Testis (tissue), 3 donors: ENCODE measurements around the gene ZNF784. TPM values are rescaled to one million over a fixed set of nuclear protein-coding genes. Genes with fewer than 3 reads are reported as not detected.
A peak's percentile ranks its signal among the peaks of the same experiment; 100 is the strongest.

Experiments
- DNase-seq: peaks from one replicate; pipeline ENCODE4 v3.0.0-alpha.2; 2019
- H3K27ac ChIP-seq, 2 donors: fragments of 200-600 bp; sonication (generic); one replicate each; pipeline ENCODE4 v1.5.1; 2019
- H3K27me3 ChIP-seq: fragments of 200-600 bp; sonication (generic); one replicate; pipeline ENCODE4 v1.5.1; 2019
- H3K36me3 ChIP-seq: fragments of 200-600 bp; sonication (generic); one replicate; pipeline ENCODE4 v1.5.1; 2017; ENCODE audit warnings: low read depth; ENCODE audit errors: missing control alignments
- H3K4me1 ChIP-seq: fragments of 200-600 bp; sonication (generic); one replicate; pipeline ENCODE4 v1.5.1; 2019
- H3K4me3 ChIP-seq, 2 donors: fragments of 200-600 bp; sonication (generic); one replicate each; pipeline ENCODE4 v1.5.1; 2017 to 2019
- H3K9me3 ChIP-seq: fragments of 200-600 bp; sonication (generic); one replicate; pipeline ENCODE4 v1.5.1; 2017
- CTCF ChIP-seq, 3 experiments: fragments of 450-650 bp in 2 of 3; fragments of 200-600 bp in 1 of 3; sonication (generic) in 1 of 3; IDR thresholded peaks; one replicate each; pipeline ENCODE4 v1.5.1; 2016 to 2019; ENCODE audit warnings: antibody characterized with exemption in 3 of 3, mild to moderate bottlenecking in 2 of 3, moderate library complexity in 1 of 3
- POLR2A ChIP-seq: fragments of 450-650 bp; IDR thresholded peaks from one replicate; pipeline ENCODE4 v1.6.1; 2017; ENCODE audit warnings: antibody characterized with exemption, mild to moderate bottlenecking, moderate library complexity
- WGBS, 2 donors: methylation state at CpG; one replicate each; pipeline ENCODE4 v1.1.5; 2018; 5-methylcytosine and 5-hydroxymethylcytosine counted together
- intact Hi-C: fragments of 100-400 bp; cut with DNase I; formaldehyde crosslinking; loops from one replicate; pipeline ENCODE4 v1.15.1; 2023; ENCODE audit warnings: low total_unique reads
- polyA plus RNA-seq: library from polyadenylated mRNA; stranded (reverse); fragments of 350-450 nt; fragmentation: Illumina TruSeq; extraction: RNeasy Lipid Tissue Mini Kit (QIAGEN cat#74804); gene quantifications from one replicate; pipeline ENCODE4 v1.2.3, GENCODE V29; 2014; ENCODE audit warnings: low read depth, low replicate concordance; ENCODE audit not compliant: insufficient read depth
- total RNA-seq, 2 donors: library from RNA; depleted of rRNA; stranded (reverse); fragments of >200 nt; gene quantifications; one replicate each; pipeline ENCODE4 v1.2.3, GENCODE V29; 2016

ZNF784 gene
- total and polyA plus RNA-seq, 3 donors from 2014 or later: 6.6 to 13.0 (median 10.3) TPM

DNA sequence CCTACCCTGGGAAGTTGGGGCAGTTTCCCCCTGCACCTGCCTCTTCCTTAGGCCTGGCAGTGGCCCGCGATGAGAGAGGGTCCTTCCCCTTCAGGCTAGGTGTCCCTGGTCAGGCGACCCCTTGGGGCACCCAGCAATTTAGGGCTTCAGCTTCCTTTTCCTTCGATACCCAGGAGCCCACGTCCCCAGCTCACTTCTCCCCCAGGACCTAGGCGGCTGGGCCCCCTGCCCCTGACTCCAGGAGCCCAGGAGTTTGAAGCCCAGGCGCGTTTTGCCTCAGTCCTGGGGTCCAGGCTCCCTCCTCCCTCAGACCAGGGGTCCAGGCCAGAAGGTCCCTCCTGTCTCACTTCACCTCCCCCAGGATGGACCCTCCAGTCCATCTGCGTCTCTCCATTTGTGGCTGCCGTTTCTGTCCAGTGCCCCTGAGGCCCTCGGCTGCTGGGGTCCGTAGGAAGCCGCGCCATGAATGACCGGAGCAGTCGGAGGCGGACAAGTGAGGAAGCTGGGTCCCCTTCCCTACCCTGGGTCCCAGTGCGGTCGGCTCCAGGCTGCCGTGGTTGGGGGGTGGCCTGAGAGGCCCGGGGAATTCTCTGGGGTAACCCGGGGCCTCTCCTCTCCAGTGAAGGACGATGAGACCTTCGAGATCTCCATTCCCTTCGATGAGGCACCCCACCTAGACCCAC, 24.4 kb upstream of the ZNF784 start:
- WGBS, 2 donors: 0 to 10% methylated on average over 4 to 25 of the region's 25 CpGs
- Histone ChIP-seq H3K36me3 (no peaks in the 10 kb centered on the region), H3K27ac (peak overlapping the region; percentile 76 to 95), H3K27me3 (no peaks in the 10 kb centered on the region), H3K4me3 (peak overlapping the region; percentile 79 to 86), H3K9me3 (no peaks in the 10 kb centered on the region), H3K4me1 (peaks cover 18% of the 10 kb centered on the region)
- TF ChIP-seq CTCF (IDR thresholded peaks at IDR 0.05) (no peak), POLR2A (no peak)
- no peak for DNase-seq
- intact Hi-C loops: no loop called here

DNA sequence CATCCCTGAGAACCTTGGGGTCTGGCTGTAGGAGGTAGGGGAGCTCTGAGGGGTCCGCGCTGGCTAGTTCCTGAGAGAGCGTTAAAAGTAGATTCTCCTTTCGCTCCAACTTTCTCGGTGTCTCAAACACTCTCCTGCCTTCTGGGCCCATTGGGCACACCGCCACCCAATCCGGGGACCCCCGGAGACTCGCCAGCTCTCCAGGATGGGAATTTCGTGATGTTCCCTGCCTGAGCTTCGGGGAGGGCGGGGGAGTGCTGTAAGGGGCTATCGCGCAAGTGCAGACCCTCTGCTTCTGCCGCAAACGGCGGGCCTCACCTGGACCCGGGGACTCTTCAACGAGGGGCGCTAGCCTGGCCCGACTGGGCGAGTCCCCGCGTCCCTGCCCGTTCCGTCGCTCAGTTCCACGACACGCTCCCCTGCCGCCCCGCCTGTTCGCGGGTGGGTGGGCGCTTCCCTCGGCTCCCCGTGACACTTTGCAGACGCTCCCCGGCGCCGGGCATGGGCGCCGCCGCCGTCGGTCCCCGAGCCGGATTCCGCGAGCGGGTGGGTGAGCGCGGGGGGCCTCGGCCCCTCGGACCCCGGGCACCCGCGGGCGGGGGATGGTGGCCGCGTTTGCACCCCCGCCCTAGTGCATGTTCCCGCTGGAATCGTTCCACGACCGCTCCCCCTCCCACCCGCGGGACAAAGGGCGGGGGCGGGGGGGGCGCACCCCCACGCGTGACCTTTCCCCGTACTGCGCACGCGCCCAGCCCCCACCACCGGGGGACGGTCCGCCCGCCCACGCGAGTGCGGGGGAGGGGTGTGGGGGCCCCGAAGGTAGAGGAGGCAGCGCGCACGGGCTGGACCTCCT, 23.6 kb upstream of the ZNF784 start, which contains the start of gene CCDC106:
TSS of gene CCDC106 (plus strand) at position 481 of the 853 bp plus-strand sequence. CDS start 835 bp downstream, outside the sequence.
- no peaks in the 10 kb centered on the region for H3K36me3 ChIP-seq
- intact Hi-C loops: no loop called here
- TF ChIP-seq POLR2A (no peak), CTCF (IDR thresholded peaks at IDR 0.05) (peak in 1 of 3 experiments; percentile 4)
- peak within 1 kb of the TSS; percentile 76 to 95 for H3K27ac ChIP-seq
- WGBS, 2 donors: 0 to 2% methylated on average over 12 to 72 of the region's 87 CpGs
- DNase-seq: peak; percentile 85
- H3K27me3 ChIP-seq: no peaks in the 10 kb centered on the region
- H3K9me3 ChIP-seq: no peaks in the 10 kb centered on the region
- H3K4me1 ChIP-seq: peaks cover 18% of the 10 kb centered on the region
- H3K4me3 ChIP-seq: peak within 1 kb of the TSS; percentile 79 to 86

- Histone ChIP-seq H3K27ac (peak overlapping the region; percentile 76 to 95), H3K27me3 (no peaks in the 10 kb centered on the region), H3K4me1 (peaks cover 23% of the 10 kb centered on the region), H3K9me3 (no peaks in the 10 kb centered on the region), H3K4me3 (peak overlapping the region; percentile 79 to 86), H3K36me3 (no peaks in the 10 kb centered on the region)
- TF ChIP-seq CTCF (IDR thresholded peaks at IDR 0.05) (no peak), POLR2A (no peak)
- no peak for DNase-seq
- intact Hi-C loops: no loop called here
- WGBS, 2 donors: 32 to 35% methylated on average over 14 of the region's 14 CpGs
Observed at GRCh38 chr19:55646889-55647731, 22.7 kb upstream of the ZNF784 start.

GRCh38 chr19:55645512-55645881, 21.1 kb upstream of the ZNF784 start:
- Histone ChIP-seq H3K27me3 (no peaks in the 10 kb centered on the region), H3K4me1 (peaks cover 26% of the 10 kb centered on the region), H3K27ac (no peak overlapping the region), H3K4me3 (no peak overlapping the region), H3K9me3 (no peaks in the 10 kb centered on the region), H3K36me3 (no peaks in the 10 kb centered on the region)
- TF ChIP-seq CTCF (IDR thresholded peaks at IDR 0.05) (no peak), POLR2A (no peak)
- WGBS, 2 donors: 66% methylated on average over 5 of the region's 5 CpGs
- no peak for DNase-seq
- intact Hi-C loops: no loop called here
